Suppressor macrophage treated with lipopolysaccharide for 4 hours (primary cell): Measurements from ENCODE around the gene FEM1B.

Experiments
- DNase-seq: peaks from one replicate; pipeline ENCODE4 v3.0.0-alpha.2; 2020

The FEM1B gene

DNA sequence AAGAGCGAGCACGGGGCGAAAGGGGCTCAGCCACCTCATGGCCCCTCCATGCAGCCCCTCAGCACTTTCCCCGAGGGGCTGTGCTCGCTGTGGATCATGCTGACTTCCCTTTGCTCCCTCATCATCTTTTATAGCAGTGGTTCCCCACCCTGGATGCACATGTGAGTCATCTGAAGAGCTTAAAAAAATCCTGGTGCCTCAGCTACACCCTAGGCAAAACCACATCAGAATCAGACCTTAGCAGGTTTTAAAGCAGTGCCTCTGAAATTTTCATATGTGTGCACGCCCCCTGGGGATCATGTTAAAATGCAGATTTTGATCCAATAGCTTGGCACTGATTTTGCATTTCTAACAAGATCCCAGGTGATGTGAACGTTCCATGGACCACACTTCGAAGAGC lies 50.9 kb downstream of the FEM1B start:
- peak; percentile 23 for DNase-seq

DNA sequence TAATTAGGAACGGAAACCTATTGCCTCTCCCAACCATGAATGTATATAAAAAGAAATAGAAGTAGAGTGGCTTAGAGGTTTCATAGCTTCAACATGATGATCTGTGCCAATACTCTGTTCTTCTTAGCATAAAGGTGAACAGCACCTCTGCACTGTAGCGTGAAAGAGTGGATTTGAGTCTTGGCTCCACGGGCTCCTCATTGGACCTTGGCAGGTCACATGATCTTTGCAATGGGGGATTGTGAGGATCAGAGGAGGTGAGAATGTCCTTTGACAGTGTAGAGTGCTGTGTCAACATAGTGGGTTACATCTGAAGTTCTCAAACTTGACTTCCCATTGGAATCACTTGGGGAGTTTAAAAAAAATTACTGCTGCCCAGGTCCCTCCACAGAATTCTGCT lies 51.4 kb downstream of the FEM1B start:
- DNase-seq: no peak

- DNase-seq: no peak
Measured at GRCh38 chr15:68330416-68330815, 52.9 kb downstream of the FEM1B start.

- no peak for DNase-seq
Measured at GRCh38 chr15:68330901-68331300, 53.4 kb downstream of the FEM1B start.

GRCh38 chr15:68332266-68332665 lies 54.7 kb downstream of the FEM1B start:
- no peak for DNase-seq

GRCh38 chr15:68333775-68334470 lies 56.4 kb downstream of the FEM1B start:
- DNase-seq: peak; percentile 87

GRCh38 chr15:68334661-68335124 lies 57.1 kb downstream of the FEM1B start:
- peak; percentile 59 for DNase-seq

GRCh38 chr15:68335251-68335650 lies 57.7 kb downstream of the FEM1B start:
- DNase-seq: peak; percentile 27

DNA sequence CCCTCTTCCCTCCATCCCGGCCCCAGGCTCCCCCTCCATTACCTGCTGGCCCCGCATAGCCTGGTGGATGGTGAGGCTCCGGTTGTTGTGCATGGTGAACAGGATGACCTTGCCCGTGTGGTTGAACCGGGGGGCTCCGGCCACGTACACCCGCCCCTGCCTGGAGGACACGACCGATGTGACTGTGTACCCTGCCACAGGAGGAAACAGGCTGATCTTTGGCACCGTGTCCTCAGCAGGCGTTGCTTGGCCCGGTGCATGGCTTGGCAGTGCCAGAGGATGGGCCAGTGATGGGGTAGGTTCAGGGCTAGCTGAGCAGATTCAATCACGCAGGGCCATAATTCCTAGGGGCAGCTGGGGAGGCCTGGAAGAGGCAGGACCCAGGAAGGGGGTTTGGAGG lies 58.1 kb downstream of the FEM1B start:
- no peak for DNase-seq

GRCh38 chr15:68336516-68336915 lies 59.0 kb downstream of the FEM1B start:
- no peak for DNase-seq

DNA sequence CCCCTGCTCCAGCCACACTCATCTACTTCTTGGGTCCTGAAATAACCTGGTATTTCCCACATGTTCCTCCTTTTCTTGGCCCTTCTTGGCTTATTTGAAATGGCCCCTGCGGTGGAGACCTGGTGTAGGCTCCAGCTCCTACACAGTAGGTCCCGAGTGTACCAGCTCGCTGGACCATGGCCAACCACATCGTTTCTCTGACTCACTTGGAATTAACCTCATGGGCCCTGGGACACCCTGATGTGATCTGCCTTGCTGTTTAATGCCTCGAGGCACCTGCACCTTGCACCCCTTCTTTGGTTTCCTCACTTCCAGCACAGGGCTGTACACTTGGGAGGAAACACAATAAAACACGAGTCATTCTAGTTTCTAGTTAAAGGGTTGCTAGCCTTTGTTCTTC lies 60.3 kb downstream of the FEM1B start:
- no peak for DNase-seq

DNA sequence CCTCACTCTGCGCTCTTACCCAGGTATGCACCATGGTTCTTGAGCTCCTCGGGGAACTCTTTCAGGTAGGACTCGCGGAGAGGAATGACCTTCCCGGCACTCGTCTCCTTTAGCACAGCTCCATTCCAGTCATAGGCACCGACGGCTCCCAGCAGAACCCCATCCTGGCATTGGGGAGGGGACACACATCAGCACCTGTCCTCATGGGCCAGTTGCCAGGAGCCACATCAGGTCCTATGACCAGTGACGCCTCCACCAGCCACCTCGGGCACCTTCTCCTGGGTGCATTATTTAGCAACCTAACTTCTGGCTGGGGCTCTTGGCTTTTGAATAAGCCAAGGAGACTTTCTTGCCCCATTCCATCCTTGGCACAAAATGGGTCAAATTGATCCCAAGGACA lies 61.9 kb downstream of the FEM1B start:
- DNase-seq: no peak

DNA sequence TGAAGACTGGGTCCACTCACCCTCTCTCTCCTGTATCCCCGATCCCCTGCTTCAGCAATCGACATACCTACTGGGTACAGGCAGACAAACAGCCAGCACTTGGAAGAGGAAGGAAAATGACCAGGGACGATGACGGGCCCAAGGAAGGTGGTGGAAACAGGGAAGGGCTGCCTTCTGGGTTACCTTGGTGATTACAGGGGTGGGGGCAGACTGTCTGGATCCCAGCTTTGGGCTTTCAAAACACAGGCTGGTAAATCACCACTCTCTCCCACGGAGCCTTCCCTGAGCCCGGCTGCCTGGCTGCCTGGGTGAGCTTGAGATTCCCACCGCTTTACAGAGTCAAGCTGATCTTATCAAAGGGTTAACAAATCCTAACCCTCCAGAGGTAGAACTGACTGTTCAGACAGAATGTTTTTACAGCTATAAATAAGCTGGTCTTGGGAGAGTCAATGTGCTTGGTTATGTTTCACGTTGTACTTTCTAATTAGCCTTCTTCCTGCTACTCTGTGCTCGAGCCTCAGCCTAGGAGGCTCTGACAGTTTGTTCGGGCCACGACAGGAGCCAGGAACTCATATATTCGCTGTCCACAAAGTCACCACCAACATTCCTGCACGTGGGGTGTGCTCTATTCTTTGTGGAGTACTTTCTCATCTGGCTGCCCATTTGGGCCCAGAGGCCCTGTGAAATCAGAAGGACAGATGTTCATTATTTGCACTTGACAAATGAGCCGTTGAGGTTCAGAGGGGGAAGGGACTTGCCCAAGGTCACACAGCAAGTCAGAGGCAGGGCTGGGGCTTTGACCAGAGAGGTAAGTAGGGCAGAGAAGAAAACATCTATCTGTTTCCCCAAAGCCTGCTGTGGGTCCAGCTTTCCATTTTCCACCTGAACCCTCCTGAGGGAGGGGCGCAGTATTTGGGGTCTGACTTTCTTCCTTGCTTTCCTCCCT lies 63.5 kb downstream of the FEM1B start:
- no peak for DNase-seq

DNA sequence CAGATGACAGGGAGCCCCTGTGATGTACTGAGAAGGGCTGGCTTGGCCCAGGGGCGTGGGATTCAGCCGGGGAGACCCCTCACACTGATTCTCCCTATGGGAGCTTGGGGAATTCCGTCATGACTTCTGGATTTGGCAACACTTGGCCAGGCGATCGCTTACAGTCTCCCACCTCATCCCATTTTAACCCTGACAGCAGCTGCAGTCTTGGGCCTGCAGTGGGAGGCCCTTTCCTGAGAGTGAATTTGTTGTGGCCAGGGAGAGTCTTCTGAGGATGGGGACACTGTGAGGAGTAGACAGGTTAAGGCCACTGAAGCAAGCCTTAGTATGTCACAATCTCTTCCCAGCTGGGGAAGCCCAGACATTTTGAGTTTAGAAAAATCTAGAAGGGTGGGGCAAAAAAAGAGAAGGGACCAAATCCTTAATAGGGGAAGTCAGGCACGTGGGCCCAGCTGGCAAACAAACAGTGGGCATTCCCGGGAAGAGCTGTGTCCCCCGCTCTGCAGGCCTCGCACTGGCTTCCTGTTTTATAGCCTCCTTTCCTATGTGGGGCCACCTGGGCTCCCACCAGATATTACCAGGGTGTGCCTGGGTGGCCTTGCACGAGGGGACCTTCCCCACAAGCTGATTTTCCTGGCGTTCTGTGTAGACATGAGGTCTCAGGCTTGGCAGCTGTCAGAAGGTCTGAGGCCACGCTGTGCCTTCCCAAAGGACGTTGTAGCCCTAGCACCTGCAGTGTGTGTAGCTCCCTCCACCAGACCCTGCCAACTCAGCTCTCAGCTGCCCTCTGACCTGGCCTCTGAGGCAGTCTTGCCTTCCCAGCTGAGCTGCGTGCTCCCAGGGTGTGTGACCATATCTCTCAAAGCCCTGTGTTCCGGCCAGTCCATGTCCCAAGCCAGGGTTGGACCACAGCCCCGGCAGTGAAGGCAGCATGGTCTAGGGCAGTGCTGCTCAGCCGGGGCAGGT lies 64.5 kb downstream of the FEM1B start:
- peak; percentile 81 for DNase-seq

- no peak for DNase-seq
Measured at GRCh38 chr15:68343579-68344225, 66.2 kb downstream of the FEM1B start.

DNA sequence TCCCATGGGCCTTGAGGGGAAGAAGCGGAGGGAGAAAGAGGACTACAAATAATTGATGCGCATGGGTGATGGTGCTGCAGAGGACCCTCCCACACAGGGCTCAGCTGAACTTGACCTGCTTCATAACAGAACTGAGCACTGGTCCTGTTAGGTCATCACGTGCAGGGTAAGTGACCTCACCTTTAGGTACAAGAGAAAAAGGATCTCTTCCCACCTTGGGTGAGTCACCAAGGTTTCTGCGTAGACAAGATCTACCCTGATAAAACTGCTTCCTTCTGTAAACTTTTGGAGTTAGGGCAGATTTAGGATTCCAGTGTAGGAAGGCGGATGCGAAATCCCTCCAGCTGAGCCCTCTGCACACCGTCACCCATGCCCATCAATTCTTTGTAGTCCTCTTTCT lies 67.1 kb downstream of the FEM1B start:
- DNase-seq: no peak
